ENCODE results near the gene RNF223. TPM values are rescaled to one million over a fixed set of nuclear protein-coding genes. Genes with fewer than 3 reads are reported as not detected.

The RNF223 gene
- total and polyA plus RNA-seq, 2 of the 8 experiments (the other 6 are each of a cell fraction or from before 2014, with no cell fraction given): not detected

DNA sequence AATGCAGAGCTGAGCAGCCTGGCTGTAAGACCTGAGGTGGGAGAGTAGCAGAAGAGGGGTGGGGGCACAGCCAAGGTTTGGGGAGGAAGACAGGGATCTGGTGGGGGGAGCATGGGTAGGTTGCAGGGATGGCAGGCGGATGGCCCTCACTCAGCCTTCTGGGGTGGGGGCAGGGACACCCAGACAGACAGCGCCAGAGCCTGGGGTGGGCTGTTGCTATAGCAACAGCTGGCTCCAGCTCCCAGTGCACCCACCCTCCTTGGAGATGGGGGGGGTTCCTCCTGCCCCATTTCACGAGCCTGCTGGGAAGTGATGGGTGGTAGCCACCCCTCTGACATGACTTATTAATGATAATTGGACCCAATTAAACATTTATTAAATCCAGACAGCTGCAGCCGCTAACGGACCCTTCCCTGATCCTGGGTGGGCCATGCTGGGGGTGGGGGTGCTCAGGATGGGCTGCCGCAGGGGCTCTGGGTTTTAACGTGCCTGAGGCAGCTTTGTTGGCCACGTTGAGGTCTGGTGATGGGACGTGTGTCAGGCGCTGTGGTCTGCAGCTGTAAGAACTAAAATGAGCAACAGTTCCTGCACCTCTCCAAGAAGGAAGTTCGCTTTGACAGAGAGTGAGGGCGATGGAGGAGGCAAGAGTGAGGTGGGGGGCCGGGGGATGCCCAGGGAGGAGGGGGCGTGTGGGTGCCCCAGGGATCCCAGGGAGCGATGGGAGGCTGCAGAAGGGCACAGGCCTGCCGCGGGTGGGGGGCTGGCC, 34.8 kb downstream of the RNF223 start (continued):
- TF ChIP-seq EP300 (IDR thresholded peaks at IDR 0.05; ENCODE audit: borderline replicate concordance in 1 of 2, low read depth in 2 of 2, low read length in 2 of 2) (no peak), GABPA (IDR thresholded peaks at IDR 0.05; ENCODE audit: borderline replicate concordance, insufficient read depth, low read length) (no peak), KDM1A (IDR thresholded peaks at IDR 0.05; ENCODE audit: borderline replicate concordance, low read length) (no peak), NANOG (IDR thresholded peaks at IDR 0.05; ENCODE audit: insufficient read depth, low read depth, low read length, poor library complexity, severe bottlenecking) (no peak)
- TF ChIP-seq, protein P1, sequence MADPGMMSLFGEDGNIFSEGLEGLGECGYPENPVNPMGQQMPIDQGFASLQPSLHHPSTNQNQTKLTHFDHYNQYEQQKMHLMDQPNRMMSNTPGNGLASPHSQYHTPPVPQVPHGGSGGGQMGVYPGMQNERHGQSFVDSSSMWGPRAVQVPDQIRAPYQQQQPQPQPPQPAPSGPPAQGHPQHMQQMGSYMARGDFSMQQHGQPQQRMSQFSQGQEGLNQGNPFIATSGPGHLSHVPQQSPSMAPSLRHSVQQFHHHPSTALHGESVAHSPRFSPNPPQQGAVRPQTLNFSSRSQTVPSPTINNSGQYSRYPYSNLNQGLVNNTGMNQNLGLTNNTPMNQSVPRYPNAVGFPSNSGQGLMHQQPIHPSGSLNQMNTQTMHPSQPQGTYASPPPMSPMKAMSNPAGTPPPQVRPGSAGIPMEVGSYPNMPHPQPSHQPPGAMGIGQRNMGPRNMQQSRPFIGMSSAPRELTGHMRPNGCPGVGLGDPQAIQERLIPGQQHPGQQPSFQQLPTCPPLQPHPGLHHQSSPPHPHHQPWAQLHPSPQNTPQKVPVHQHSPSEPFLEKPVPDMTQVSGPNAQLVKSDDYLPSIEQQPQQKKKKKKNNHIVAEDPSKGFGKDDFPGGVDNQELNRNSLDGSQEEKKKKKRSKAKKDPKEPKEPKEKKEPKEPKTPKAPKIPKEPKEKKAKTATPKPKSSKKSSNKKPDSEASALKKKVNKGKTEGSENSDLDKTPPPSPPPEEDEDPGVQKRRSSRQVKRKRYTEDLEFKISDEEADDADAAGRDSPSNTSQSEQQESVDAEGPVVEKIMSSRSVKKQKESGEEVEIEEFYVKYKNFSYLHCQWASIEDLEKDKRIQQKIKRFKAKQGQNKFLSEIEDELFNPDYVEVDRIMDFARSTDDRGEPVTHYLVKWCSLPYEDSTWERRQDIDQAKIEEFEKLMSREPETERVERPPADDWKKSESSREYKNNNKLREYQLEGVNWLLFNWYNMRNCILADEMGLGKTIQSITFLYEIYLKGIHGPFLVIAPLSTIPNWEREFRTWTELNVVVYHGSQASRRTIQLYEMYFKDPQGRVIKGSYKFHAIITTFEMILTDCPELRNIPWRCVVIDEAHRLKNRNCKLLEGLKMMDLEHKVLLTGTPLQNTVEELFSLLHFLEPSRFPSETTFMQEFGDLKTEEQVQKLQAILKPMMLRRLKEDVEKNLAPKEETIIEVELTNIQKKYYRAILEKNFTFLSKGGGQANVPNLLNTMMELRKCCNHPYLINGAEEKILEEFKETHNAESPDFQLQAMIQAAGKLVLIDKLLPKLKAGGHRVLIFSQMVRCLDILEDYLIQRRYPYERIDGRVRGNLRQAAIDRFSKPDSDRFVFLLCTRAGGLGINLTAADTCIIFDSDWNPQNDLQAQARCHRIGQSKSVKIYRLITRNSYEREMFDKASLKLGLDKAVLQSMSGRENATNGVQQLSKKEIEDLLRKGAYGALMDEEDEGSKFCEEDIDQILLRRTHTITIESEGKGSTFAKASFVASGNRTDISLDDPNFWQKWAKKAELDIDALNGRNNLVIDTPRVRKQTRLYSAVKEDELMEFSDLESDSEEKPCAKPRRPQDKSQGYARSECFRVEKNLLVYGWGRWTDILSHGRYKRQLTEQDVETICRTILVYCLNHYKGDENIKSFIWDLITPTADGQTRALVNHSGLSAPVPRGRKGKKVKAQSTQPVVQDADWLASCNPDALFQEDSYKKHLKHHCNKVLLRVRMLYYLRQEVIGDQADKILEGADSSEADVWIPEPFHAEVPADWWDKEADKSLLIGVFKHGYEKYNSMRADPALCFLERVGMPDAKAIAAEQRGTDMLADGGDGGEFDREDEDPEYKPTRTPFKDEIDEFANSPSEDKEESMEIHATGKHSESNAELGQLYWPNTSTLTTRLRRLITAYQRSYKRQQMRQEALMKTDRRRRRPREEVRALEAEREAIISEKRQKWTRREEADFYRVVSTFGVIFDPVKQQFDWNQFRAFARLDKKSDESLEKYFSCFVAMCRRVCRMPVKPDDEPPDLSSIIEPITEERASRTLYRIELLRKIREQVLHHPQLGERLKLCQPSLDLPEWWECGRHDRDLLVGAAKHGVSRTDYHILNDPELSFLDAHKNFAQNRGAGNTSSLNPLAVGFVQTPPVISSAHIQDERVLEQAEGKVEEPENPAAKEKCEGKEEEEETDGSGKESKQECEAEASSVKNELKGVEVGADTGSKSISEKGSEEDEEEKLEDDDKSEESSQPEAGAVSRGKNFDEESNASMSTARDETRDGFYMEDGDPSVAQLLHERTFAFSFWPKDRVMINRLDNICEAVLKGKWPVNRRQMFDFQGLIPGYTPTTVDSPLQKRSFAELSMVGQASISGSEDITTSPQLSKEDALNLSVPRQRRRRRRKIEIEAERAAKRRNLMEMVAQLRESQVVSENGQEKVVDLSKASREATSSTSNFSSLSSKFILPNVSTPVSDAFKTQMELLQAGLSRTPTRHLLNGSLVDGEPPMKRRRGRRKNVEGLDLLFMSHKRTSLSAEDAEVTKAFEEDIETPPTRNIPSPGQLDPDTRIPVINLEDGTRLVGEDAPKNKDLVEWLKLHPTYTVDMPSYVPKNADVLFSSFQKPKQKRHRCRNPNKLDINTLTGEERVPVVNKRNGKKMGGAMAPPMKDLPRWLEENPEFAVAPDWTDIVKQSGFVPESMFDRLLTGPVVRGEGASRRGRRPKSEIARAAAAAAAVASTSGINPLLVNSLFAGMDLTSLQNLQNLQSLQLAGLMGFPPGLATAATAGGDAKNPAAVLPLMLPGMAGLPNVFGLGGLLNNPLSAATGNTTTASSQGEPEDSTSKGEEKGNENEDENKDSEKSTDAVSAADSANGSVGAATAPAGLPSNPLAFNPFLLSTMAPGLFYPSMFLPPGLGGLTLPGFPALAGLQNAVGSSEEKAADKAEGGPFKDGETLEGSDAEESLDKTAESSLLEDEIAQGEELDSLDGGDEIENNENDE (IDR thresholded peaks at IDR 0.05; ENCODE audit: insufficient replicate concordance, low read length): no peak
- TF ChIP-seq, protein P2, sequence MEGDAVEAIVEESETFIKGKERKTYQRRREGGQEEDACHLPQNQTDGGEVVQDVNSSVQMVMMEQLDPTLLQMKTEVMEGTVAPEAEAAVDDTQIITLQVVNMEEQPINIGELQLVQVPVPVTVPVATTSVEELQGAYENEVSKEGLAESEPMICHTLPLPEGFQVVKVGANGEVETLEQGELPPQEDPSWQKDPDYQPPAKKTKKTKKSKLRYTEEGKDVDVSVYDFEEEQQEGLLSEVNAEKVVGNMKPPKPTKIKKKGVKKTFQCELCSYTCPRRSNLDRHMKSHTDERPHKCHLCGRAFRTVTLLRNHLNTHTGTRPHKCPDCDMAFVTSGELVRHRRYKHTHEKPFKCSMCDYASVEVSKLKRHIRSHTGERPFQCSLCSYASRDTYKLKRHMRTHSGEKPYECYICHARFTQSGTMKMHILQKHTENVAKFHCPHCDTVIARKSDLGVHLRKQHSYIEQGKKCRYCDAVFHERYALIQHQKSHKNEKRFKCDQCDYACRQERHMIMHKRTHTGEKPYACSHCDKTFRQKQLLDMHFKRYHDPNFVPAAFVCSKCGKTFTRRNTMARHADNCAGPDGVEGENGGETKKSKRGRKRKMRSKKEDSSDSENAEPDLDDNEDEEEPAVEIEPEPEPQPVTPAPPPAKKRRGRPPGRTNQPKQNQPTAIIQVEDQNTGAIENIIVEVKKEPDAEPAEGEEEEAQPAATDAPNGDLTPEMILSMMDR (IDR thresholded peaks at IDR 0.05; ENCODE audit: control extremely low read depth in 1 of 3, insufficient read depth in 1 of 3, low read depth in 1 of 3, low read length in 3 of 3): no peak

Measured in H1 (cell line).